Choroid plexus epithelial cell (primary cell): ENCODE data around the gene FUT2.

Experiments used
- DNase-seq: peaks from one replicate; pipeline ENCODE4 v3.0.0-alpha.2; 2010; ENCODE audit warnings: low read depth
- H3K4me3 ChIP-seq: 2 replicates; pipeline ENCODE4 v1.5.1; 2011; ENCODE audit warnings: low read depth, mild to moderate bottlenecking, control low read depth, low read length, moderate library complexity
- CTCF ChIP-seq: conservative IDR thresholded peaks from 2 replicates; pipeline ENCODE4 v1.5.1; 2011; ENCODE audit warnings: low read depth, mild to moderate bottlenecking, control low read depth, inconsistent platforms, low read length, moderate library complexity

Gene FUT2

GRCh38 chr19:48703316-48703715 is 7.5 kb downstream of the FUT2 start:
- no peak for DNase-seq
- H3K4me3 ChIP-seq, result no peak overlapping the region
- no peak for TF ChIP-seq CTCF

GRCh38 chr19:48705431-48705830 is 9.7 kb downstream of the FUT2 start:
- no peak for DNase-seq
- TF ChIP-seq CTCF, result no peak
- no peak overlapping the region for H3K4me3 ChIP-seq

GRCh38 chr19:48708471-48708870 is 12.7 kb downstream of the FUT2 start:
- DNase-seq, result no peak
- no peak for TF ChIP-seq CTCF
- no peak overlapping the region for H3K4me3 ChIP-seq

- DNase-seq, result no peak
- no peak for TF ChIP-seq CTCF
- H3K4me3 ChIP-seq, result no peak overlapping the region
Observed at GRCh38 chr19:48711106-48711662, 15.4 kb downstream of the FUT2 start.

- DNase-seq, result peak; percentile 63
- H3K4me3 ChIP-seq, result peak overlapping the region; percentile 64
- peak; percentile 56 for TF ChIP-seq CTCF
Observed at GRCh38 chr19:48713041-48713863, 17.5 kb downstream of the FUT2 start.

GRCh38 chr19:48713864-48714755 is 18.3 kb downstream of the FUT2 start:
- no peak for TF ChIP-seq CTCF
- peak; percentile 100 for DNase-seq
- H3K4me3 ChIP-seq, result peak overlapping the region; percentile 64
